ENCODE results near the gene HS2ST1. TPM values are rescaled to one million over a fixed set of nuclear protein-coding genes. Genes with fewer than 3 reads are reported as not detected.

The HS2ST1 gene
- polyA plus RNA-seq, 3 donors = 2.6 to 6.0 (median 4.2) TPM

DNA sequence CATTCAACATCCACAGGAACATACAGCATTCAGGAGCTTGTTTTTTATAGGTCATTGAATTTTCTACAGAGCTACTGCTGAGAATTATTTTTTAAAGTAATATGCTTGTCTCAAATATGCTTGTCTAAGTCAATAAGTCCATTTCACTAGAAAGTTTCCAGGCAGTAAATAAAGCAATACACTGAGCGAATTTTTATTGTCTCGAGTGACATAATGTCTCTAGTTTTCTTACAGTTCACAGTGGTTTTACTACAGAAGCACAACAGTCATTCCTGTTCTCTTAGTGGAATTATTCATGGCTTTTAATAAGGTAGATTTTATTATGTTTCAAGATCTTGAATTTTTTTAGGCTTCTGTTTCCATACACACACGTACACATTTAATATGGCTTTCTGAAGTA, 83.8 kb downstream of the HS2ST1 start:
- Histone ChIP-seq H2AFZ (ENCODE audit: insufficient read depth, low read depth, low read length, poor library complexity, severe bottlenecking) (no peak overlapping the region), H3K4me3 (replicated peaks in 1 of 3; ENCODE audit: low read depth in 2 of 3, low read length in 3 of 3) (no peak overlapping the region), H3K4me2 (replicated peaks; ENCODE audit: extremely low read depth, low read length, poor library complexity, severe bottlenecking) (no peak overlapping the region), H4K20me1 (ENCODE audit: insufficient read depth, low read length) (no peaks in the 10 kb centered on the region), H3K79me2 (ENCODE audit: insufficient read depth, low read length) (no peaks in the 10 kb centered on the region), H3K27me3 (ENCODE audit: control insufficient read depth in 2 of 2, insufficient read depth in 2 of 2, low read length in 2 of 2) (no peaks in the 10 kb centered on the region), H3K36me3 (replicated peaks in 1 of 2; ENCODE audit: control insufficient read depth in 1 of 2, insufficient read depth in 2 of 2, low read length in 2 of 2) (no peaks in the 10 kb centered on the region), H3K9me3 (replicated peaks in 1 of 2; ENCODE audit: control insufficient read depth in 1 of 2, insufficient read depth in 1 of 2, low read length in 2 of 2) (no peaks in the 10 kb centered on the region), H3K4me1 (ENCODE audit: control insufficient read depth in 1 of 2, insufficient read depth in 2 of 2, low read length in 2 of 2) (no peaks in the 10 kb centered on the region), H3K27ac (ENCODE audit: low read depth in 1 of 2, low read length in 2 of 2) (no peak overlapping the region), H3K9ac (ENCODE audit: insufficient read depth, low read length, poor library complexity, severe bottlenecking) (no peak overlapping the region)
- no peak for DNase-seq
- peaks cover 0 to 10% (median 3%) of the 10 kb centered on the region in 7 donors for H3K9me3 Mint-ChIP-seq
- H3K36me3 Mint-ChIP-seq = no peaks in the 10 kb centered on the region
- TF ChIP-seq, protein P1, sequence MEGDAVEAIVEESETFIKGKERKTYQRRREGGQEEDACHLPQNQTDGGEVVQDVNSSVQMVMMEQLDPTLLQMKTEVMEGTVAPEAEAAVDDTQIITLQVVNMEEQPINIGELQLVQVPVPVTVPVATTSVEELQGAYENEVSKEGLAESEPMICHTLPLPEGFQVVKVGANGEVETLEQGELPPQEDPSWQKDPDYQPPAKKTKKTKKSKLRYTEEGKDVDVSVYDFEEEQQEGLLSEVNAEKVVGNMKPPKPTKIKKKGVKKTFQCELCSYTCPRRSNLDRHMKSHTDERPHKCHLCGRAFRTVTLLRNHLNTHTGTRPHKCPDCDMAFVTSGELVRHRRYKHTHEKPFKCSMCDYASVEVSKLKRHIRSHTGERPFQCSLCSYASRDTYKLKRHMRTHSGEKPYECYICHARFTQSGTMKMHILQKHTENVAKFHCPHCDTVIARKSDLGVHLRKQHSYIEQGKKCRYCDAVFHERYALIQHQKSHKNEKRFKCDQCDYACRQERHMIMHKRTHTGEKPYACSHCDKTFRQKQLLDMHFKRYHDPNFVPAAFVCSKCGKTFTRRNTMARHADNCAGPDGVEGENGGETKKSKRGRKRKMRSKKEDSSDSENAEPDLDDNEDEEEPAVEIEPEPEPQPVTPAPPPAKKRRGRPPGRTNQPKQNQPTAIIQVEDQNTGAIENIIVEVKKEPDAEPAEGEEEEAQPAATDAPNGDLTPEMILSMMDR (IDR thresholded peaks at IDR 0.05) = no peak
- H3K4me3 Mint-ChIP-seq = no peak overlapping the region
- no CpG with 5 or more reads among the region's 3 CpGs for WGBS (ENCODE audit: insufficient coverage)
- H3K4me1 Mint-ChIP-seq = no peaks in the 10 kb centered on the region
- intact Hi-C loops (cut with micrococcal nuclease) = no loop called here
- no peak overlapping the region for H3K27ac Mint-ChIP-seq
- H3K27me3 Mint-ChIP-seq (ENCODE audit: low read depth in 3 of 3) = no peaks in the 10 kb centered on the region

DNA sequence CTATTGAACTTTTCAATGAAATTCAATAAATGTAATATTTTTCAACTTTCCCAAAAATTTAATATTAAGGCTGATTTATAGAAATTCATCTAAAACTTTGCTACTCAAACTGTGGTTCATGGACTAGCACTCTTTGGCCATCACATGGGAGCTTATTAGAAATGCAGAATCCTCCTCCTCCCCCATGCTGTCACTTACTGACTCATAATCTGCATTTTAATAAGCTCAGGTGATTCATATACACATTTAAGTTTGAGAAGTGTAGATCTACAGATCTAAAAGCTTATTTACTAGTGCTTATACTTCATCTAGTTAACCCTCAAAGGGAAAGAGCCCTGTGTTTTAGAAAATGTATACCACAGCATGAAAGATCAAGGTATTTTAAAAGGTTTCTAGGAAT, 84.3 kb downstream of the HS2ST1 start:
- H3K27ac Mint-ChIP-seq = no peak overlapping the region
- no peaks in the 10 kb centered on the region for H3K27me3 Mint-ChIP-seq (ENCODE audit: low read depth in 3 of 3)
- no peak overlapping the region for H3K27ac ChIP-seq (ENCODE audit: low read depth in 1 of 2, low read length in 2 of 2)
- H3K4me1 Mint-ChIP-seq = no peaks in the 10 kb centered on the region
- H3K9me3 Mint-ChIP-seq = peaks cover 0 to 10% (median 3%) of the 10 kb centered on the region in 7 donors
- TF ChIP-seq, protein P1 (IDR thresholded peaks at IDR 0.05) = no peak
- no peaks in the 10 kb centered on the region for H3K36me3 Mint-ChIP-seq
- H2AFZ ChIP-seq (ENCODE audit: insufficient read depth, low read depth, low read length, poor library complexity, severe bottlenecking) = no peak overlapping the region
- H3K9ac ChIP-seq (ENCODE audit: insufficient read depth, low read length, poor library complexity, severe bottlenecking) = no peak overlapping the region
- no peaks in the 10 kb centered on the region for H3K79me2 ChIP-seq (ENCODE audit: insufficient read depth, low read length)
- no peaks in the 10 kb centered on the region for H3K36me3 ChIP-seq (replicated peaks in 1 of 2; ENCODE audit: control insufficient read depth in 1 of 2, insufficient read depth in 2 of 2, low read length in 2 of 2)
- H3K4me3 ChIP-seq (replicated peaks in 1 of 3; ENCODE audit: low read depth in 2 of 3, low read length in 3 of 3) = no peak overlapping the region
- no peaks in the 10 kb centered on the region for H3K4me1 ChIP-seq (ENCODE audit: control insufficient read depth in 1 of 2, insufficient read depth in 2 of 2, low read length in 2 of 2)
- no peaks in the 10 kb centered on the region for H3K27me3 ChIP-seq (ENCODE audit: control insufficient read depth in 2 of 2, insufficient read depth in 2 of 2, low read length in 2 of 2)
- intact Hi-C loops (cut with micrococcal nuclease) = no loop called here
- H3K4me3 Mint-ChIP-seq = no peak overlapping the region
- DNase-seq = no peak
- H4K20me1 ChIP-seq (ENCODE audit: insufficient read depth, low read length) = no peaks in the 10 kb centered on the region
- H3K9me3 ChIP-seq (replicated peaks in 1 of 2; ENCODE audit: control insufficient read depth in 1 of 2, insufficient read depth in 1 of 2, low read length in 2 of 2) = no peaks in the 10 kb centered on the region
- H3K4me2 ChIP-seq (replicated peaks; ENCODE audit: extremely low read depth, low read length, poor library complexity, severe bottlenecking) = no peak overlapping the region

All from CD14-positive monocyte (primary cell).